Lung (tissue), 12 donors: ENCODE measurements around the gene CHST1. TPM values are rescaled to one million over a fixed set of nuclear protein-coding genes. Genes with fewer than 3 reads are reported as not detected.

ENCODE experiments used
- ATAC-seq: fragments of 200-7000 bp; cut with Tn5 transposase; one replicate; pipeline ENCODE4 v1.9.1; 2020; ENCODE audit warnings: moderate number of reproducible peaks; ENCODE audit not compliant: insufficient read depth, low FRiP score
- DNase-seq, 3 donors: peaks; one replicate each; pipeline ENCODE4 v3.0.0-alpha.2; 2013 to 2017
- H3K27ac ChIP-seq, 2 donors: one replicate each; pipeline ENCODE4 v1.5.1; 2013; ENCODE audit warnings: mild to moderate bottlenecking in 2 of 2, moderate library complexity in 2 of 2, control low read depth in 1 of 2, inconsistent platforms in 1 of 2, low read depth in 1 of 2, low read length in 1 of 2
- H3K27me3 ChIP-seq, 3 donors: one replicate each; pipeline ENCODE4 v1.5.1; 2013; ENCODE audit warnings: low read length in 2 of 3; ENCODE audit not compliant: control insufficient read depth in 3 of 3, insufficient read depth in 3 of 3
- H3K36me3 ChIP-seq, 4 donors: one replicate each; pipeline ENCODE4 v1.5.1; 2013; ENCODE audit warnings: low read length in 4 of 4, mild to moderate bottlenecking in 1 of 4, moderate library complexity in 1 of 4; ENCODE audit not compliant: control insufficient read depth in 4 of 4, insufficient read depth in 4 of 4
- H3K4me1 ChIP-seq, 5 donors: one replicate each; pipeline ENCODE4 v1.5.1; 2013; ENCODE audit warnings: low read length in 5 of 5, mild to moderate bottlenecking in 2 of 5, moderate library complexity in 1 of 5; ENCODE audit not compliant: control insufficient read depth in 5 of 5, insufficient read depth in 5 of 5
- H3K4me3 ChIP-seq: one replicate; pipeline ENCODE4 v1.5.1; 2013; ENCODE audit warnings: mild to moderate bottlenecking, control low read depth, moderate library complexity
- H3K9ac ChIP-seq, 2 donors: one replicate each; pipeline ENCODE4 v1.5.1; 2013; ENCODE audit warnings: low read length in 2 of 2, control low read depth in 1 of 2; ENCODE audit not compliant: insufficient read depth in 1 of 2
- H3K9me3 ChIP-seq, 4 donors: one replicate each; pipeline ENCODE4 v1.5.1; 2013; ENCODE audit warnings: low read length in 3 of 4, mild to moderate bottlenecking in 1 of 4, moderate library complexity in 1 of 4; ENCODE audit not compliant: control insufficient read depth in 4 of 4, insufficient read depth in 3 of 4
- whole genome bisulfite sequencing, 2 donors: extraction: QIAGEN DNeasy Blood & Tissue Kit; methylation state at CpG; one replicate each; pipeline ENCODE4 v1.1.7; 2013; 5-methylcytosine and 5-hydroxymethylcytosine counted together
- polyA plus RNA-seq, 2 donors: library from polyadenylated mRNA; stranded (reverse); fragments of 200-250 nt; gene quantifications; one replicate each; pipeline ENCODE4 v1.2.1, GENCODE V29; 2013
- total RNA-seq, 2 donors: library from RNA; depleted of rRNA in 1 of 2; stranded (reverse); fragments of >200 nt in 1 of 2; gene quantifications; one replicate each; pipeline ENCODE4 v1.2.1, GENCODE V29; 2014 to 2021
- TF ChIP-seq, protein P1 (sequence below): IDR thresholded peaks from 2 replicates; pipeline ENCODE4 v1.5.1; 2012; ENCODE audit warnings: mild to moderate bottlenecking; ENCODE audit errors: control extremely low read depth, extremely low read depth
- donor health status: control.
- donor health status: control.
- donor health status: Bipolar disorder and iron deficiency.
- donor health status: healthy.
- donor health status: DM: yes; HTN: yes; CAD: no.

The CHST1 gene
- total and polyA plus RNA-seq, 4 donors, result 1.7 to 2.4 (median 1.9) TPM

DNA sequence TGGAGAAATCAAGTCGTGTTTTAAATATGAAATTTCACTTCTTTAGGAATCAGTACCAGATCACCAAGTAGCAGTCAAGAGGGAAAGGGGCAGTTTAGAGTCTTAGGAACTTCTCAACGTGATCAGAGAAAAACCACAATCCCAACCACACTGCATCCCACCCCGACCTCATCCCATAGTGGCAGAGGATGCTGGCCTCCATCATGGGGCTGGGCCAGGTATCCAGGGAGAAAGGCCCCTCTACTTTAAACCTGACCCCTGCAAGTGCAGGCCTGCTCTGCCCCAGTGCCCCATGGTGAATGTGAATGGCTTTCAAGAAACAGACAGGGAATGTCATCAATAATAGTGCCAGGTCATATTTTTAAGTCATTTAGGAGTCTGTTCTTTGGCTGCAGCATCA, 12.1 kb downstream of the CHST1 start:
- H3K9me3 ChIP-seq, result peaks cover 0 to 3% (median 0%) of the 10 kb centered on the region in 4 donors
- peaks cover 0 to 5% (median 0%) of the 10 kb centered on the region in 5 donors for H3K4me1 ChIP-seq
- H3K36me3 ChIP-seq, result no peaks in the 10 kb centered on the region
- DNase-seq (no peak), ATAC-seq (no peak)
- no peak overlapping the region for H3K4me3 ChIP-seq
- peaks cover 0 to 4% (median 3%) of the 10 kb centered on the region in 3 donors for H3K27me3 ChIP-seq
- no peak overlapping the region for H3K27ac ChIP-seq
- 36 to 70% methylated on average over 3 of the region's 3 CpGs for WGBS, 2 donors
- no peak overlapping the region for H3K9ac ChIP-seq
- TF ChIP-seq, protein P1, sequence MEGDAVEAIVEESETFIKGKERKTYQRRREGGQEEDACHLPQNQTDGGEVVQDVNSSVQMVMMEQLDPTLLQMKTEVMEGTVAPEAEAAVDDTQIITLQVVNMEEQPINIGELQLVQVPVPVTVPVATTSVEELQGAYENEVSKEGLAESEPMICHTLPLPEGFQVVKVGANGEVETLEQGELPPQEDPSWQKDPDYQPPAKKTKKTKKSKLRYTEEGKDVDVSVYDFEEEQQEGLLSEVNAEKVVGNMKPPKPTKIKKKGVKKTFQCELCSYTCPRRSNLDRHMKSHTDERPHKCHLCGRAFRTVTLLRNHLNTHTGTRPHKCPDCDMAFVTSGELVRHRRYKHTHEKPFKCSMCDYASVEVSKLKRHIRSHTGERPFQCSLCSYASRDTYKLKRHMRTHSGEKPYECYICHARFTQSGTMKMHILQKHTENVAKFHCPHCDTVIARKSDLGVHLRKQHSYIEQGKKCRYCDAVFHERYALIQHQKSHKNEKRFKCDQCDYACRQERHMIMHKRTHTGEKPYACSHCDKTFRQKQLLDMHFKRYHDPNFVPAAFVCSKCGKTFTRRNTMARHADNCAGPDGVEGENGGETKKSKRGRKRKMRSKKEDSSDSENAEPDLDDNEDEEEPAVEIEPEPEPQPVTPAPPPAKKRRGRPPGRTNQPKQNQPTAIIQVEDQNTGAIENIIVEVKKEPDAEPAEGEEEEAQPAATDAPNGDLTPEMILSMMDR, result no peak

DNA sequence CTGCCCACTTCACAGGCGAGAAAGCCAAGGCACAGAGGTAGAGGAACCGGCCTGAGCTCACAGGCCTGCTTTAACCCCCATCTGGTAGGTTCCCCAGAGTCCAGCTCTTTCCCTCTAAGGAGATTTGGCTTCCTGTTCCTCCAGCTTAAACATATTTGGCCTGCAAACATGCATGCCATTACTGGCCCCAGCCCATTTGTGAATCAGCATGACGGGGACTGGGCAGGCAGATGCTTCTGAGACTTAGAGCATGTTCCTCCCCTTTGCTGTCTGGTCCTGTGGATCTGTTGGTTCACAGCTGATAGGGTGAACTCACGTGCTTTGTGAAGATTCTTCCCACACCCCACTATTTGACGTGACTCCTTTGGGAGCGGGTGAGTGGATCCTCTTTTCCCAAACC, 12.6 kb downstream of the CHST1 start:
- Histone ChIP-seq H3K9ac (no peak overlapping the region), H3K27ac (no peak overlapping the region), H3K4me1 (peaks cover 0 to 5% (median 0%) of the 10 kb centered on the region in 5 donors), H3K36me3 (no peaks in the 10 kb centered on the region), H3K4me3 (no peak overlapping the region), H3K9me3 (peaks cover 0 to 3% (median 0%) of the 10 kb centered on the region in 4 donors), H3K27me3 (peaks cover 0 to 7% (median 3%) of the 10 kb centered on the region in 3 donors)
- ATAC-seq, result no peak
- TF ChIP-seq, protein P1, result no peak
- 85 to 89% methylated on average over 6 of the region's 6 CpGs for WGBS, 2 donors
- DNase-seq, result no peak

DNA sequence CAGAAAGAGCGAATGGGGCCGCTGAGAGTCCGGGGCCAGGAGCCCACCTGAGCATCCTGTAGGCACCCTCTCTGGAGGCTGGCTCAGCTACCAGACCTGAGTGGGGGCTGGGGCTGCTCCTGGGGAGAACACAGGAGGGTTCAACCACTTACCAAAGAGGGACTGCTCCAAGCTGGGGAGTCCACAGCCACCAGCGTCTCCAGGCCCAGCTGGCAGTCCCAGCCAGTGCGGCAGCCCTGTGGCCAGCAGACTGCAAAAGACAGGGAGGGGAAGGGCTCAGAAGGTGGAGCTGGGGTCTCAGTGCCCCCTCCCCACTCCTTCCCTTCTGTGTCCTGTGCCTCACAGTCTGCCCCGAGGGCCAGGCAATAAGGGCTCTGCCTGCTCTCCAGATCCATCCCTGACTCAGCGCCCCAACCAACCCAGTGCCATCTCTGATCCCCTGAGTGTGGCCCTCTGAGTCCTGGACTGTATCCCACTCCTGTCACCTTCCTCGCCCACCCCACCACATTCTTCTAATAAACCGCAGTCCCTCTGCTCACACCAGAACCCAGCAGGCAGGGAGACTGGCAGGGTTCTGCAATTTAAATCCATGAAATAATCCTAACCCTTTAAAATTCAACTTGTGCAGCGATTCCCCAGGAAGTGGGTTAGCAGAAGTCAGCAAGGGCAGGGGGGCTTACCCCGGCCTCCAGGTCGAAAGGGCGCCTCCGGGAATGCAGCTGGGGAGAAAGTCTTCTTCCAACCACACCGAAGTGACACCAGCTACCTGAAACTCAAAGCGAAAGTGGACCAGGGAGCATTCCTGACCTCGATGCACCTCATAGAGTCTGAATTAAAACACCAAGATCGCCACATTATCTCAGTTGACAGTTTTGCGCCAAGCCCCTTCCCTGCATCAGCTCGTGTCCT, 13.3 kb downstream of the CHST1 start:
- 77 to 89% methylated on average over 19 to 20 of the region's 20 CpGs for WGBS, 2 donors
- Histone ChIP-seq H3K9ac (no peak overlapping the region), H3K27me3 (peaks cover 0 to 8% (median 3%) of the 10 kb centered on the region in 3 donors), H3K4me3 (no peak overlapping the region), H3K36me3 (no peaks in the 10 kb centered on the region), H3K4me1 (peaks cover 0 to 5% (median 0%) of the 10 kb centered on the region in 5 donors), H3K27ac (no peak overlapping the region), H3K9me3 (peaks cover 0 to 3% (median 0%) of the 10 kb centered on the region in 4 donors)
- DNase-seq, result no peak
- ATAC-seq, result no peak
- TF ChIP-seq, protein P1, result no peak
